ENCODE results near the gene DMD. TPM values are rescaled to one million over a fixed set of nuclear protein-coding genes. Genes with fewer than 3 reads are reported as not detected.

Gene DMD
- total RNA-seq, 3 donors from 2014 or later = 11.2 to 140 (median 12.6) TPM

- H3K4me1 ChIP-seq (ENCODE audit: low read depth) = no peaks in the 10 kb centered on the region
- no peaks in the 10 kb centered on the region for H3K36me3 ChIP-seq (ENCODE audit: low read depth)
- H3K4me3 ChIP-seq = no peak overlapping the region
- ATAC-seq = no peak
- intact Hi-C loops (cut with DNase I, micrococcal nuclease) = no loop called here
- H3K9me3 ChIP-seq = no peaks in the 10 kb centered on the region
- DNase-seq = no peak
- TF ChIP-seq CTCF (IDR thresholded peaks at IDR 0.05) = no peak
These were observed 929.5 kb downstream of the DMD start for GRCh38 chrX:32281853-32282252.

- TF ChIP-seq CTCF (IDR thresholded peaks at IDR 0.05) = no peak
- Histone ChIP-seq H3K4me1 (ENCODE audit: low read depth) (no peaks in the 10 kb centered on the region), H3K9me3 (no peaks in the 10 kb centered on the region), H3K4me3 (no peak overlapping the region), H3K36me3 (ENCODE audit: low read depth) (no peaks in the 10 kb centered on the region)
- no peak for DNase-seq
- intact Hi-C loops (cut with DNase I, micrococcal nuclease) = no loop called here
- no peak for ATAC-seq
These were observed 930.4 kb downstream of the DMD start for GRCh38 chrX:32280921-32281320.

GRCh38 chrX:32280489-32280888 lies 930.9 kb downstream of the DMD start:
- TF ChIP-seq CTCF (IDR thresholded peaks at IDR 0.05) = no peak
- ATAC-seq (no peak), DNase-seq (no peak)
- intact Hi-C loops (cut with DNase I, micrococcal nuclease) = no loop called here
- Histone ChIP-seq H3K9me3 (no peaks in the 10 kb centered on the region), H3K4me1 (ENCODE audit: low read depth) (no peaks in the 10 kb centered on the region), H3K36me3 (ENCODE audit: low read depth) (no peaks in the 10 kb centered on the region), H3K4me3 (no peak overlapping the region)

GRCh38 chrX:32276153-32276552 lies 935.2 kb downstream of the DMD start:
- intact Hi-C loops (cut with DNase I, micrococcal nuclease) = no loop called here
- H3K4me3 ChIP-seq = no peak overlapping the region
- H3K36me3 ChIP-seq (ENCODE audit: low read depth) = no peaks in the 10 kb centered on the region
- H3K9me3 ChIP-seq = no peaks in the 10 kb centered on the region
- DNase-seq (no peak), ATAC-seq (no peak)
- no peak for TF ChIP-seq CTCF (IDR thresholded peaks at IDR 0.05)
- H3K4me1 ChIP-seq (ENCODE audit: low read depth) = no peaks in the 10 kb centered on the region

- DNase-seq = no peak
- Histone ChIP-seq H3K4me1 (ENCODE audit: low read depth) (no peaks in the 10 kb centered on the region), H3K4me3 (no peak overlapping the region), H3K9me3 (peaks cover 7% of the 10 kb centered on the region), H3K36me3 (ENCODE audit: low read depth) (no peaks in the 10 kb centered on the region)
- intact Hi-C loops (cut with DNase I, micrococcal nuclease) = no loop called here
- no peak for TF ChIP-seq CTCF (IDR thresholded peaks at IDR 0.05)
- no peak for ATAC-seq
These were observed 941.5 kb downstream of the DMD start for GRCh38 chrX:32269866-32270265.

GRCh38 chrX:32268207-32268606 lies 943.1 kb downstream of the DMD start:
- Histone ChIP-seq H3K4me1 (ENCODE audit: low read depth) (no peaks in the 10 kb centered on the region), H3K36me3 (ENCODE audit: low read depth) (no peaks in the 10 kb centered on the region), H3K9me3 (peaks cover 10% of the 10 kb centered on the region), H3K4me3 (no peak overlapping the region)
- intact Hi-C loops (cut with DNase I, micrococcal nuclease) = no loop called here
- no peak for TF ChIP-seq CTCF (IDR thresholded peaks at IDR 0.05)
- peak in 1 of 3 donors; percentile 1 for DNase-seq
- no peak for ATAC-seq
